HCT116 (cell line): ENCODE results near the gene C1S. TPM values are rescaled to one million over a fixed set of nuclear protein-coding genes. Genes with fewer than 3 reads are reported as not detected.

Experiments
- ATAC-seq: fragments of 200-7000 bp; cut with Tn5 transposase; 2 replicates; pipeline ENCODE4 v1.9.1; 2020; ENCODE audit warnings: mild to moderate bottlenecking, moderate library complexity
- BruUV-seq: library from RNA; stranded (reverse); fragments of 400-500 nt; replicated peaks from 2 replicates; lab custom pipeline; 2021; lab: Mats Ljungman, UMichigan
- CTCF ChIA-PET: fragments of 300-600 bp; sonication (Branson Sonifier 250); formaldehyde crosslinking; loops from one replicate; lab custom pipeline; 2021; ENCODE audit warnings: antibody characterized with exemption; lab: Charles Lee
- POLR2A ChIA-PET: fragments of 300-600, 350-600 bp; sonication (Branson Sonifier 250); formaldehyde crosslinking; loops from one replicate; lab custom pipeline; 2021; ENCODE audit warnings: antibody characterized with exemption; lab: Charles Lee
- RAD21 ChIA-PET, 2 experiments: fragments of 300-600 bp; sonication (Branson Sonifier 250); formaldehyde crosslinking; loops; one replicate each; lab custom pipeline; 2023; ENCODE audit warnings: low total read pairs in 2 of 2; ENCODE audit not compliant: uncharacterized antibody in 2 of 2, unreplicated experiment in 2 of 2, low non-redundant PET in 1 of 2; lab: Charles Lee
- DNase-seq: peaks from one replicate; pipeline ENCODE4 v3.0.0-alpha.2; 2010; ENCODE audit warnings: low read depth, low spot score
- H2AFZ ChIP-seq: fragments of 200-600 bp; shearing (Covaris generic), sonication (generic); 2 replicates; pipeline ENCODE4 v1.6.1; 2017; ENCODE audit warnings: low read depth, mixed run types, mixed read lengths, antibody characterized with exemption, low read length; ENCODE audit not compliant: poor library complexity, severe bottlenecking
- H3K27ac ChIP-seq: 2 replicates; pipeline ENCODE4 v1.5.1; 2012; ENCODE audit warnings: low read depth, low read length
- H3K27me3 ChIP-seq: fragments of 200-600 bp; sonication (generic); 2 replicates; pipeline ENCODE4 v1.6.1; 2016; ENCODE audit warnings: mixed run types, low read length, mixed read lengths; ENCODE audit not compliant: insufficient read depth
- H3K36me3 ChIP-seq, 2 experiments: fragments of 200-500 bp in 1 of 2; fragments of 200-600 bp in 1 of 2; sonication (Bioruptor generic) in 1 of 2; sonication (generic) in 1 of 2; 2 replicates each; pipeline versions ENCODE4 v1.5.1 to v1.6.1; 2014 to 2016; ENCODE audit warnings: low read length in 2 of 2, inconsistent platforms in 1 of 2, mixed read lengths in 1 of 2, mixed run types in 1 of 2; ENCODE audit not compliant: insufficient read depth in 2 of 2, control insufficient read depth in 1 of 2
- H3K4me1 ChIP-seq, 2 experiments: fragments of 200-600 bp in 1 of 2; sonication (generic) in 1 of 2; 2 replicates each; pipeline versions ENCODE4 v1.5.1 to v1.6.1; 2012 to 2017; ENCODE audit warnings: low read length in 2 of 2, inconsistent platforms in 1 of 2, mild to moderate bottlenecking in 1 of 2, mixed read lengths in 1 of 2, mixed run types in 1 of 2, moderate library complexity in 1 of 2; ENCODE audit not compliant: insufficient read depth in 2 of 2, control insufficient read depth in 1 of 2
- H3K4me2 ChIP-seq: fragments of 200-600 bp; sonication (generic); 2 replicates; pipeline ENCODE4 v1.6.1; 2017; ENCODE audit warnings: mixed run types, low read length, mixed read lengths
- H3K4me3 ChIP-seq, 2 experiments: fragments of 200-600 bp in 1 of 2; sonication (generic) in 1 of 2; replicated peaks in 1 of 2; 2 replicates each; pipeline ENCODE4 v1.5.1; 2011 to 2016; ENCODE audit warnings: low read length in 2 of 2, control low read depth in 1 of 2, low read depth in 1 of 2, mild to moderate bottlenecking in 1 of 2, mixed read lengths in 1 of 2, mixed run types in 1 of 2
- H3K79me2 ChIP-seq: fragments of 200-600 bp; sonication (generic); 2 replicates; pipeline ENCODE4 v1.6.1; 2017; ENCODE audit warnings: mild to moderate bottlenecking, mixed run types, low read length, moderate library complexity, mixed read lengths; ENCODE audit not compliant: insufficient read depth
- H3K9ac ChIP-seq: fragments of 200-600 bp; sonication (generic); 2 replicates; pipeline ENCODE4 v1.6.1; 2016; ENCODE audit warnings: low read length, mixed read lengths
- H3K9me2 ChIP-seq: fragments of 200-600 bp; sonication (generic), shearing (Covaris generic); 2 replicates; pipeline ENCODE4 v1.6.1; 2017; ENCODE audit warnings: mixed run types, mild to moderate bottlenecking, moderate library complexity; ENCODE audit not compliant: insufficient read depth
- H3K9me3 ChIP-seq, 2 experiments: fragments of 200-500 bp in 1 of 2; fragments of 200-600 bp in 1 of 2; sonication (Bioruptor generic) in 1 of 2; sonication (generic) in 1 of 2; 2 replicates each; pipeline ENCODE4 v1.6.1; 2014 to 2017; ENCODE audit warnings: low read length in 2 of 2, mixed read lengths in 2 of 2, inconsistent platforms in 1 of 2, low read depth in 1 of 2, mild to moderate bottlenecking in 1 of 2, mixed run types in 1 of 2, moderate library complexity in 1 of 2; ENCODE audit not compliant: control insufficient read depth in 1 of 2, insufficient read depth in 1 of 2
- H4K20me1 ChIP-seq: fragments of 200-600 bp; sonication (generic), shearing (Covaris generic); 2 replicates; pipeline ENCODE4 v1.6.1; 2017; ENCODE audit warnings: mixed run types, mild to moderate bottlenecking, moderate library complexity; ENCODE audit not compliant: insufficient read depth
- POLR2AphosphoS5 ChIP-seq: IDR thresholded peaks from 2 replicates; pipeline ENCODE4 v1.6.1; 2011; ENCODE audit warnings: mild to moderate bottlenecking, low read depth, low read length, moderate library complexity
- RAD21 ChIP-seq: IDR thresholded peaks from 2 replicates; pipeline ENCODE4 v1.6.1; 2012; ENCODE audit warnings: low read depth, mild to moderate bottlenecking
- SRF ChIP-seq: IDR thresholded peaks from 2 replicates; pipeline ENCODE4 v1.6.1; 2012; ENCODE audit warnings: low read depth
- TCF7L2 ChIP-seq: IDR thresholded peaks from 2 replicates; pipeline ENCODE4 v1.7.0; 2011; ENCODE audit warnings: borderline replicate concordance, inconsistent platforms; ENCODE audit not compliant: insufficient read depth, insufficient read length; ENCODE audit errors: extremely low read depth
- intact Hi-C: fragments of 100-400 bp; cut with micrococcal nuclease; formaldehyde crosslinking; loops from 2 replicates; pipeline ENCODE4 v1.10.0; 2022
- total RNA-seq: library from RNA; stranded (reverse); gene quantifications from one replicate; pipeline ENCODE4 v1.2.1, GENCODE V29; 2021; ENCODE audit not compliant: unreplicated experiment
- TF ChIP-seq, protein P1 (sequence below): IDR thresholded peaks from 2 replicates; pipeline ENCODE4 v1.6.1; 2012
- TF ChIP-seq, protein P2 (sequence below): IDR thresholded peaks from 2 replicates; pipeline ENCODE4 v1.6.1; 2012

C1S gene
- total RNA-seq, 1 experiment from 2014 or later, result 2.4 TPM

DNA sequence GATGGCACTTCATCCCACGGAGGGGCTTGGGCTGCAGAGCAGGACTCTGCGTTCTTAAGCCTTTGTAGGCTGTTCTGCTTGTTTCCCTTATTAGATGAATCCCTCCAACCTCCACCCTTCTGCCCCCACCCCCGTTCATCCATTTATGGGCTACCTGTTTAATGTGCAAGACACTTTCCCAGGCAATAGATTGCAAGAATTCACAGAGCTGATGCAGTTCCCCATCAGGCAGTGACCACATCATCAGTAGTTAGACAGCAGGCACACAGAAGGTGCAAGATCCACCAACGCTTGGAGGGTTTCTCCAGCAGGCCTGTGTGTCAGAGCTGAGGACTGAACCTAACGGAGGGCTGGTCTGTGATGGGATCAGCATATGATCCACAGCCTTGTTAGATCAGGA lies 33.0 kb downstream of the C1S start:
- H3K4me2 ChIP-seq, result no peak overlapping the region
- H3K9me3 ChIP-seq, result no peaks in the 10 kb centered on the region
- H3K9ac ChIP-seq, result no peak overlapping the region
- ChIA-PET CTCF (interaction anchor here (0.9 to 1.6 kb wide), 5 partner anchors 15 to 221 kb away, joined by 3 to 6 read pairs (median 4); partner anchors contain the start of genes C1RL, LPCAT3 and SPSB2), POLR2A (interaction anchor here (1.3 to 1.7 kb wide), 2 partner anchors 15 to 149 kb away, joined by 4 to 10 read pairs; partner anchors contain the start of genes C12orf57 and RNU7-1), RAD21 (no interaction called here)
- no peaks in the 10 kb centered on the region for H4K20me1 ChIP-seq
- no peak overlapping the region for H2AFZ ChIP-seq
- H3K4me3 ChIP-seq, result no peak overlapping the region
- TF ChIP-seq SRF, result no peak
- no peak for TF ChIP-seq RAD21
- no peak for DNase-seq
- no peak overlapping the region for H3K27ac ChIP-seq
- H3K27me3 ChIP-seq, result no peaks in the 10 kb centered on the region
- H3K9me2 ChIP-seq, result no peaks in the 10 kb centered on the region
- no peaks in the 10 kb centered on the region for H3K79me2 ChIP-seq
- no TSS peak for BruUV-seq
- no peaks in the 10 kb centered on the region for H3K36me3 ChIP-seq
- no peak for ATAC-seq
- H3K4me1 ChIP-seq, result peaks cover 0 to 6% of the 10 kb centered on the region in 2 experiments; a peak in 1 of 4 replicates
- intact Hi-C loops, result loop anchor here (5.0 kb wide), 1 partner anchor 121 kb away; the partner anchor contains the start of genes EMG1 and PHB2

DNA sequence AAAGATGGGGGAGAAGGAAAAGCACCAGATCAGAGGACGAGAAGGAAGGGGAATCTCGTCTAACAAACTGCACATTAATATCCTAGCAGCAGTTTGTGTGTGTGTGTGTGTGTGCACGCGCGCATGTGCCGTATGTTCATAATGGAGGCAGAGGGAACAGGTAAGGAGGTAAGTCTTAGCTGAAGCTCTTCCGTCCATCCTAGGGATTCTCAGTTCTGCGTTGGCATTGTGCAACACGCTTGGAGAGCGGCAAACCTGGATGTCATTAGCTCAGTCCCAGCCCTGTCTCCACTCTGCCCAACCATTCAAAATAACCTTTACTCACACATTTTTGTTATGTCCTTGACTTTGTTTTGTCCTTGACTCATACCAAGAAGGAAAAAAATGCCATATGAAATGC lies 33.4 kb downstream of the C1S start:
- DNase-seq, result no peak
- POLR2A ChIA-PET, result interaction anchor here (1.3 to 1.7 kb wide), 2 partner anchors 14 to 149 kb away, joined by 4 to 10 read pairs; partner anchors contain the start of genes C12orf57 and RNU7-1
- H3K79me2 ChIP-seq, result no peaks in the 10 kb centered on the region
- H3K27ac ChIP-seq, result no peak overlapping the region
- no peaks in the 10 kb centered on the region for H3K9me2 ChIP-seq
- H3K27me3 ChIP-seq, result no peaks in the 10 kb centered on the region
- H3K9ac ChIP-seq, result no peak overlapping the region
- H2AFZ ChIP-seq, result no peak overlapping the region
- intact Hi-C loops, result loop anchor here (5.0 kb wide), 1 partner anchor 122 kb away; the partner anchor contains the start of genes EMG1 and PHB2
- TF ChIP-seq TCF7L2 (no peak), SRF (no peak), POLR2AphosphoS5 (peak; percentile 37)
- TF ChIP-seq, protein P1, sequence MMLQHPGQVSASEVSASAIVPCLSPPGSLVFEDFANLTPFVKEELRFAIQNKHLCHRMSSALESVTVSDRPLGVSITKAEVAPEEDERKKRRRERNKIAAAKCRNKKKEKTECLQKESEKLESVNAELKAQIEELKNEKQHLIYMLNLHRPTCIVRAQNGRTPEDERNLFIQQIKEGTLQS, result no peak
- TF ChIP-seq, protein P2, sequence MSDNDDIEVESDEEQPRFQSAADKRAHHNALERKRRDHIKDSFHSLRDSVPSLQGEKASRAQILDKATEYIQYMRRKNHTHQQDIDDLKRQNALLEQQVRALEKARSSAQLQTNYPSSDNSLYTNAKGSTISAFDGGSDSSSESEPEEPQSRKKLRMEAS, result no peak
- no peaks in the 10 kb centered on the region for H3K9me3 ChIP-seq
- CTCF ChIA-PET, result interaction anchor here (0.9 to 1.6 kb wide), 5 partner anchors 15 to 221 kb away, joined by 3 to 6 read pairs (median 4); partner anchors contain the start of genes C1RL, LPCAT3 and SPSB2
- RAD21 ChIA-PET, result no interaction called here
- H3K4me1 ChIP-seq, result peaks cover 0 to 6% of the 10 kb centered on the region in 2 experiments; a peak in 1 of 4 replicates
- no TSS peak for BruUV-seq
- no peak overlapping the region for H3K4me3 ChIP-seq
- no peak for ATAC-seq
- H3K4me2 ChIP-seq, result no peak overlapping the region
- no peaks in the 10 kb centered on the region for H3K36me3 ChIP-seq
- H4K20me1 ChIP-seq, result no peaks in the 10 kb centered on the region
